H1 (cell line): ENCODE data around the gene SLX9. TPM values are rescaled to one million over a fixed set of nuclear protein-coding genes. Genes with fewer than 3 reads are reported as not detected.

Experiments used
- CEBPB ChIP-seq: IDR thresholded peaks from 2 replicates; pipeline ENCODE4 v1.6.1; 2012; ENCODE audit warnings: low read depth, low read length
- CHD7 ChIP-seq: fragments of 300-600 bp; sonication (generic); IDR thresholded peaks from 2 replicates; pipeline ENCODE4 v1.7.1; 2012; ENCODE audit warnings: low read length, moderate library complexity, mild to moderate bottlenecking, inconsistent platforms; ENCODE audit not compliant: insufficient replicate concordance
- MAFK ChIP-seq: IDR thresholded peaks from 2 replicates; pipeline ENCODE4 v1.6.1; 2012; ENCODE audit warnings: low read depth, mild to moderate bottlenecking, improper control_type of control experiment, low read length
- NRF1 ChIP-seq: IDR thresholded peaks from 2 replicates; pipeline ENCODE4 v1.6.1; 2011; ENCODE audit warnings: mild to moderate bottlenecking, low read depth, low read length, improper control_type of control experiment
- POLR2AphosphoS5 ChIP-seq: IDR thresholded peaks from 2 replicates; pipeline ENCODE4 v1.6.1; 2011; ENCODE audit warnings: low read depth, low read length
- SIX5 ChIP-seq: IDR thresholded peaks from 2 replicates; pipeline ENCODE4 v1.6.1; 2011; ENCODE audit warnings: mild to moderate bottlenecking, low read depth, low read length
- polyA plus RNA-seq, 7 experiments: library from polyadenylated mRNA; depleted of rRNA in 3 of 7; stranded (reverse) in 5 of 7; unstranded in 2 of 7; fragments of >200 nt in 5 of 7; fragments of 200-250 nt in 2 of 7; gene quantifications; 1 replicate in 5 of 7; 2 replicates in 1 of 7; 4 replicates in 1 of 7; pipeline versions ENCODE4 v1.2.1 to v1.2.3, GENCODE V29; 2011 to 2013; ENCODE audit warnings: missing spikeins in 2 of 7, mixed read lengths in 2 of 7
- total RNA-seq: library from RNA; stranded (reverse); fragmentation: NEBNext Ultra II Directional; extraction: Animal tissue kit (Norgen Biotek cat#: 25700); gene quantifications from 2 replicates; pipeline ENCODE4 v1.2.1, GENCODE V29; 2021

Gene SLX9
- total and polyA plus RNA-seq, 2 of the 8 experiments (the other 6 are each of a cell fraction or from before 2014, with no cell fraction given), result 17.7 to 57.3 TPM

- no peak for TF ChIP-seq CHD7
- TF ChIP-seq MAFK, result no peak
- TF ChIP-seq POLR2AphosphoS5, result no peak
- no peak for TF ChIP-seq CEBPB
- no peak for TF ChIP-seq NRF1
- TF ChIP-seq SIX5, result no peak
Measured at GRCh38 chr21:45010860-45011259, 71.0 kb downstream of the SLX9 start (continued).
